GM21786 (cell line): ENCODE data around the gene MCF2L.

Experiments used
- ATAC-seq: cut with Tn5 transposase; IDR thresholded peaks from one replicate; pipeline ENCODE4 v1.9.1; 2021; ENCODE audit not compliant: unreplicated experiment

Gene MCF2L

DNA sequence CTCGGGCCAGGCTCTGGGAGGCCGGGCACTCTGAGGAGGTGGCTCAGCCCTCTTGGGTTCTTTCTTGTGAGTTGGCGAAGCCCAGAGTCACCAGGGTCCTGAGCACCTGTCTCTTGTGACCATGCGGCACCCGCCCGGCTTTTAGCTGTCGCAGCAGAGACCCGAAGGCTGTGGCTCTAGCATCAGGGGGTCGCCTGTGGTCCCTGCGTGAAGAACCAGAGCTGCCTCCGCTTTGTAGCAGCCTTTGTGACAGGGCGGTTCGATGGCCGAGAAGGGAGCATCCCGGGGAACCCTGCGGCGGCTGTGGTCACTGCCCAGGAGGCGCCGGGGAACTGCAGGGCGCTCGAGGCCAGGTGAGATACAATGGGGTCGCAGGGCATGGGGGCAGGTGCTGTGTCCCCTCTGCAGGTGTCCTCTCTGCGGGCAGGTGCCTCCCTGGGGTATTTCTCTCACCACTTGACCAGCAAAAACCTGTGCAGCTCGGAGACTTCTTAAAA, 10.4 kb downstream of the MCF2L start:
- no peak for ATAC-seq

DNA sequence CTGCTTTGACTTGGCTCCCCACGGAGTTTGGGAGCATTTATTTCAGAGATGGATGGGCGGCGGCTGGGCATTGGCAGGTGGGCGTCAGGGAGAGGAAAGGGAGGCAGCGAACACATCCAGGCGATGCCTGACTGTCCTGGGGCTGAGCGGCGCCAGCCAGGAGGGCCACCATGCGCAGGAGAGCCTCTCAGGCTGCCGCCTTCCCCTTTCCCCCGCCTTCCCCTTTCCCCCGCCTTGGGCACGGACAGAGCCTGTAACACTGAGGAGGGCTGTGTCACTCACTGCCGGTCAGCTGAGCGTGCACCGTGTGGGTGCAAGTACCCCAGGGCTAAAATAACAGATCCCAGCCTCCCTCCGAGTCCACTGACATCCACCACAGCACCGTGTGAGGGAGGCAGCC, 11.4 kb downstream of the MCF2L start:
- ATAC-seq: no peak

DNA sequence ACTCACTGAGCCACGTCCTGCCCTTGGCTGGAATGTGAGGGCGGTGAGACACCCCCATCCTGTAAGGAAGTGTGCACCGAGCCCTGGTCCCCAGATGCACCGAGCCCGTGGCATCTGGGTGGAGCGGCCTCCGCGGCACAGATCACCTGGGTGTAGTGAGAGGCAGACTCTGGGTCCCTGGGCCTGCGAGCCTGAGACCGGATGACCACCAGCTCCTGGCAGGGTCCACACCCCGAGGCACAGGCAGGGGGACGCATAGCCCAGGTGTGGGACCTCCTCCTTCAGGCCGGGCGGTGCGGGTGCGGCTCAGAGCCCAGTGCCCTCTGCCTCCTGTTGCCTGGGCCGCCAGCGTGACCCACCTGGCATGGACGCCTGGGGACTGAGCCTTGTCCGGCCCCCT, 12.4 kb downstream of the MCF2L start:
- ATAC-seq: no peak

DNA sequence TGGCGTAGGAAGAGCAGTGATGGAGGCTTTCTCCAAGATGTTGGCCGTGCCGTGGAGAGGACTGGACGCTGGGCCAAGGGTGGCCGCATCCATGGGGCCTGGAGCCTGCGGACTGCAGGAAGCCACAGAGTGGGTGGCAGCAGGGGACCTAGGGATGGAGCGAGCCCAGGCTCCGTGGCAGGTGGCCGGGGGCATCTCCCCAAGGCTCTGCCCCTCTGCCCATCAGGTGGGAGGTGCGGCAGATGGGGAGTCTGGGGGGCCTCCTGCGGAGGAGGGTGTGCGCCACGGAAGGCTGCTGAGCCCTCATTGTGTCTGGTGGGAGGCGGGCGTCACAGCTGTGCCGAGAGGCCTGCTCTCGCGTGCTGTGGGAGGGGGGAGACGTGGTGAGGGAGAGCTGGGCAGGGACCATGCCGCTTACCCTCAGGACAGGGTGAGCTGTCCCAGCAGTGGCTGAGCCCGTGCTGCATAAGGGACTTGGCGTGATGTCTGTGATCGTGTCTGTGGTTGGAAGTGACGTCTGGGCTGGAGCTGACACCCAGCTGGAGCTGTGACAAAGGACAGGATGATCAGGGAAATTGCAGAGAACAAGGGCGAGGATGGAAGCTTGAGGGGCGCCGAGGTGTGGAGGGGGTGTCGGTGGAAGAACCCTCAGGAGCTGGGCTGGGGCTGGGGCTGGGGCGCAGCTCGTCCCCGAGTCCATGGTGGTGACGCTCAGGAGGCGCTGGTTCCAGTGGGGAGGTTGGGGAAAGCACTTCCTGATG, 13.4 kb downstream of the MCF2L start:
- no peak for ATAC-seq

DNA sequence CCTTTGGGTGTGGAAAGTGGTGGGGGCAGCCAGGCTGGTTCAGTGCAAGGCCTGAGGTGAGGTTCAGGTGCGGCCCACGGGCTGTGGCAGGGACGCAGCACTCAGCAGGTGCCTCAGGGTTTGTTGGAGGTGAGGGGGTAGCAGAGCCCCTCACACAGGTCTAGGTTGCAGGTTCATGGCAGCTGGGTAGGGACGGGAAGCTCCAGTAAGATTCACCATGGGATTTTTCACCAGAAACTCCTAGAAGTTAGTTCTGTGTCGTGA, 14.0 kb downstream of the MCF2L start:
- no peak for ATAC-seq

DNA sequence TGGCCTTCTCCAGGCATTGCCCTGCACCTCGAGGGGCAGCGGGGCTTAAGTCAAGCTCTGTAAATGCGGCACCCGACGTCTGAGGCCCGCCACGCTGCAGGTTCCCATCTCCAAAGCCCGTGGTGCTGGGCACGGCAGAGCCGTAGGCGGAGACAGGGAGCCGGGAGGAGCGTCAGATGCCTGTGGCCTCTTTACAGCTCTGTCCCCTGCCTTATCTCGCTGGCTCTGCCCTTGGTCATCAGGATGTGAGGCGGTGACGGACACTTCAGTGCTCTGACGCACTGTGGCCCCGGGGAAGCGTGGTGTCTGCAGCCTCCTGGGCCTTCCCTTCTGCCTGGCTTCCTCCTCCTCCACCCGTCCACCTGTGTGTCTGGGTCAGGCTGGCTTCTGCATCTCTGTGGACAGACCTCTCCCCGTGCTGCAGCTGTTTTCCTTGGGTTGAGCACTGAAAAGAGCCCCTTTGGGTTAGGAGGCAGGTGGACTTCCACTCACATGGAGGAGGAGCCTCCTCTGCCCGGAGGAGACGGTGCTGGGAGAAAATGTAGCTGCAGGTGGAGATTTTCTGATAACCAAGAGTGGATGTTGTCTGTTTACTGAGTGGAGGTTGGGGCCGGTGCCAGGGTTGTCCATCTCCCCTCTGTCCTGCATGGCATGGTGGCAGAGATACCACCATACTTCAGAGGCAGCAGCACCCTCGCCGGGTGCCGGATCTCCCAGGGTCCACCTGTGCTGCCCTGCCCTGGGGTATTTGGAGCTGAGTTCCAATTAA, 14.6 kb downstream of the MCF2L start:
- no peak for ATAC-seq

DNA sequence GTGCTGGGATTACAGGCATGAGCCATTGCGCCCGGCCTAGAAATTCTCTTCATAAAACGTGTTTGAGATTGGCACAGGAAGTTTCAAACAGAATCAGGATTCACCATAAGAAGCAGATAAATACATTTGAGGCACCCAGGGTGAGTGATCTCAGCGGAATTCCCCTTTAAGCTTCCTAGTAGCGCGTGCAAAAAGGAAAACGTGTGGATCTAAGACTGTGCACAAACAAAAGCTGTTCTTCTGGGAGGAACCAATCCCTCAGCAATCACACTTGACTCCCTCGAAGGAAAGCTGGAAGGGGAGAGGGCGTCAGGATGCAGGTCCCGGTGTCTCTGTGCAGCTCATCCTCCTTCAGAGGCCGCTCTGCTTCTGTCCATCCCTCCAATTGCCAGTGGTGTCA, 15.5 kb downstream of the MCF2L start:
- no peak for ATAC-seq

DNA sequence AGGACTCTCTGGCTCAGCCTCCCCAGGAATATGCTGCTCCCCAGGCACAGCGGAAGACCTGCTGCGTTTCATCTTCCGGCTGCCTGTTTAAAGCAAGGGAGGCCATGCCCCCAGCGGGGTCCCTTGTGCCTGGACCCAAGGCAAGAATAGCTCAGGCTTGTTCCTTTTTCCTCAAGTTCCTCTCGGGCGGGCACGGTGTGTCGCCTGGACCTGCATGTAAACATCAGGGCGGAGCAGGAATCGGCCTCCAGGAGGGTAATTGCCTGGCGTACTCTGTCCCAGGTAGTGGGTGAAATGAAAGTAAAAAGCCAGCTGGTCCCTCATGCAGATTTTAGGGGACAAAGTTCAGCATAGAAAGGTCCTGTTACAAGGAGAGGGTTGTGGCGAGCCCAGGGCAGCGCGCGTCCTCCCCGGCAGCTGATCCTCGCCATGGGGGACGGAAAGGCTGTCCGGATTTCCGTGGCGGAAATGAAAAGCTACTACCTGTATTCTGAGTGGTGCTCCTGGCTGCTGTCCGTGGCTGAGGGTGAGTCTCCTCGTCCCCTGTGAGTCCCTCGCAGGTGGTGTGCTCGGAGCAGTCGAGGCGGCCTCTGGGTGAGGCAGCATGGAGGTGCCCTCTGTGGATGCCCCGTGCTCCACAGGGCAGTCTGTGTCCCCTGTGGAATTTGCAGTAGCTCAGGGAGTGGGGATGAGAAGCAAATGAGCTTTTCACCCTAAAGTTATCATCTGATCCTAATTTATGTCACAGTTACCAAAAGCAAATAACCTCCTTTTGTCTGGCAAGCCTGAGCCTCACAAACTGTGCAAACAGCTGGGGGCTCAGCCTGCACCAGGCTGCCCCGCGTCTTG, 16.2 kb downstream of the MCF2L start:
- no peak for ATAC-seq

DNA sequence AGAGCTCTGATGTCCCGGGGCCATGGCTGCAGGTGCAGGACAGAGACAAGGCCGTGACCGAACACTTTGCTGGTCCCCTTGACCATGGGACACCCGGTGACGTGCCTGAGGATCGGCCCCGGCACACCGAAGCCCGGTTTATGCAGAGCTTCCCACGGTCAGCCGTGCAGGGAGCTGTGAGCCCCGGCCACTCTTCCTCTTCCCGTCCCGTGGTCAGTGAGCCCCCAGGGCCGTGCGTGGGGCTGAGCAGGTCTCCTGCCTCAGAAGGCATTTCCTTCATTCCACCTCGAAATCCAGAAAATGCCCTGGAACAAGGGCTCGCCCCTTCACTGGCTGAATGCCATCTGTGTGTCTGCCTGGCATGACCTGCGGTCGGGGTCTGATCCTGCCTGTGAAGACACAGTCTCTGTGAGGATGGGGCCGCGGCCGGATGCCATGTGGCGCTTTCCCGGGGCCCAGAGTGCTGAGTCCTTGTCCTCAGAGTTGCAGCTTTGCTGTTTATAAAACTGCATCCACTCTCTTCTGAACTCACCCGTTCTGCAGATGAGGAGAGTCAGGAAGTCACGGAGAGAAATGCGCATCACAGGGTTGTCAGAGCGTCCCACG, 16.9 kb downstream of the MCF2L start:
- ATAC-seq: no peak

DNA sequence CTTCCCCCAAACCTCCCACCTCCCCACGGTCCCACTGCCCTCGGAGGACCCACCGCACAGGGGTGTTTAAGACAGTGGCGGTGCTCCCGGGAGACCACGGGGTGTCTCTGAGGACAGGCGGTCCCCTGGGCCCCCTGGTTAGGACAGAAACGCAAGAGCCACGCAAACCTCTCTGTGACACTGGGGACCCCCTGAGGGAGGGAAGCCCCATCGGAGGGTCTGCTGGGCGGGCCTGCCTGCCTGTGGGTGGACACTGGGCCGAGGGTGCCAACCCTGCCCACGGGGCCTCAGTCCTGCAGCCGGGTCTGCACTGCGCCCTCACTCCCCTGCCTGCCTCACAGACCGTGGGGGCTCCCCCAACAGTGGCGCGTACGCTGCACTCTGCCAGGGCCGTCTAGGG, 17.5 kb downstream of the MCF2L start:
- no peak for ATAC-seq

DNA sequence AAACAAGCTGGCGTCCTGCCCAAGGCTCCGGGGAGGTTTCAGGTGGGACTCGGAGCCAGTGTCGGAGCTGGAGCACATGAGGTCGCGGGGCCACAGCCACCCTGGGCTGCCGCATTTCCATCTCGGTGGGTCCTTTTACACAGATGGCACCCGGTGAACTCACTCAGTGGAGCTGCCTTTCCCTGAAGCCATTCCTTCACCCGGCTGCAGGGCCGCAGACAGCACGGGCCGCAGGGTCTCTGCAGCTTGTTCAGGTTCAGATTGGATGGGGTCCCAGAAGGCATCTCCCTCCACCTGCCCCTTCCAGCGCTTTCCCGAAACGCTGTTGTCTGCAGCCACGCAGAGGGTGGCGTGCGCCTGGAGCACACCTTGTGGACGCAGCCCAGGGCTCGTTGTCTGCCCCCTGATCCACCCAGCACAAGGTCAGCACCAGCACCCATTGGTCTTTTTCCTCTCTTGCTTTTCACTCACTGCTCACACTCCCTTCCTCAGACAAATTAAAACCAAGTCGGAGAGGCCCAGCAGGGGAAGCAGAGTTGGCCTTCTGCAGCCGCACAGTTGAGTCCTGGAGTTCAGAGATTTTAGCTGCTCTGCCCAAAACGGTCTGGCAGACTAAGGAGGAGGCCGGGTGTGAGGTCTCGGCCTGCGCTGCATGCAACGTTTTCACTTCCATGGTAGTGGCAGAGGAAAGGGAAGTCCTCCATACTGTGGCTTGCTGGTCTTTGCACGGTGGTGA, 18.1 kb downstream of the MCF2L start:
- ATAC-seq: no peak

DNA sequence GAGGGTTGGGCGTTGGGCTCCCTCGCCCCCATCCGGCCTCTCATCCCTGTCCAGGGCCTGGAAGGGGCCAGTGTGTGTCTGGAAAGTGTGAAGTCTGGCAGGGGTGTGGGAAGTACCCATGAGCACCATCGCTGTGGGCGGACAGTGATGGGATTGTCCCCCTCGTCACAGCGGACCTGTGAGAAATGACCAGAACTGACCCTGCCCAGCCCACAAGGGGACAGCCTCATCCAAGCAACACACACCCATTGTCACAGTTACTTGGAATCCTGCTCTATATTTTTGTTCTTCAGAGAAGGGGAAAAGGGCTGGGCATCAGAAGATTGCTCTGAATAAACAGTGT, 18.6 kb downstream of the MCF2L start:
- no peak for ATAC-seq

DNA sequence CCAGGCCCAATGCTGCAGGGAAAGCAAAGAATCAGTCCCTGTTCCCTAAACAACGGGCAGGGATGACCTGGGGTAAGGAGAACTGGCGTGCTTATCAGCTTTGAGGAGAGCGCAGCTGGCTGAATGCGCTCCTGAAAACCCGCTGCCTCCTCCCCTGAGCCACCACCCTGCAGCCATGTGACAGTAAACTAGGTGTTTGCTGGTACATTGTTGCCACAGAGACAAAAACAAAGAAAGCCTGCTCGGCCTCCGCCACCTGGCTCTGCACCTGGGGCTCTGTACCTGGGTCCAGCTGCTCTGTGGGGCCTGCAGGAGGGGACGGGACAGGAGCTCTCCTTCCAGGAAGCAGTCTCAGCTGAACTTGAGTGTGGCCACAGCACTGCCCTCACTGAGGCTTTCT, 21.8 kb downstream of the MCF2L start:
- no peak for ATAC-seq

DNA sequence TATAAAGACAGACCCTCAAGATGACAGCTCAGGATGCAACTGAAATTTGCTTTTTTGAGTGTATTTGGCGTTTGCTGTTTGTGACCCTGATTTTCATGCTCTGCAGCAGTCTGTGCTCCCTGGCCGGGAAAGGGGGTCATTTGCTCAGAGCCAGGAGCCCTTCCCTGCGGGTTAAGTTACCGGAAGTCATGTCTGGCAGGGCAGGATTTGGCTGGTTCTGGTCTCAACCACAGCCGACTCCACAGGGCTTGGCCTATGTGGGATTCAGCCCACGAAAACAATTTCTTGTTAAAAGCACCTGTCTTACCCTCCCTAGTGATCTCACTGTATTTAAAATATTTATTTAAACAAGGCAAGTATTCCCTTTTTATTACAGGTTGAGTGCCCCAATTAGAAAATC, 22.6 kb downstream of the MCF2L start:
- no peak for ATAC-seq

DNA sequence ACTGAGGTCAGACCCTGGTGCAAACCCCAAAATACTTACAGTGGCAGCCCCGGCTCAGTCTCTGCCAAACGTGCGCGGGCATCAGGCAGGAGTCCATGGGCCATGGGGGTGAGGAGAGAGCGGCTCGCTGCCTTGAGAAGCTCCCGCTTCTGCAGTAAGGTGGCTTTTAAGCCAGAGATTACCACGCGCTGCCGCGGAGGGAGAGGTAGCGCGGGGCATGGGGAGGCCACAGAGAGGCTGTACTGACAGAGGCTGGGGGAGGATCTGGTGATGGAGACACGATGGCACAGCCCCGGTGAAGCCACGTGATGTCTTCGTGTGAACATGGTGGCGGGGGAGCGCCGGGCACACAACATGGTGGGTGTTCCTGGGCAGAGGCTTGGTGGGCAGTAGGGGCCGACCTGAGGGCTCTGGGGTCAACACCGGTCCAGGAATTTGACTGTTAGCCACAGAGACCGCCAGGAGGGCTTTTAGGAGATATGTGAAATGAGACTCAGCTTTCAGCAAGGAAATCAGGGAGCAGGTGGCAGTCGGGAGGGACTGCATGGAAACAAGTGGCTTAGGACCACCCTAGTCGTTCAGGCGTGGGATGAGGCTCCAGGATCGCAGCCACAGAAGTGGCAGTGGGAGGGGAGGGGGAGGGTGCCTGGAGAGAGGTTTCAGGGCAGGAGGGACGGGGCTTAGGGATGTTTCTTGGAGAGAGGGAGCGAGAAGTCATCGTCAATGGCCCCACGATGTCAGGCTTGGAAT, 24.1 kb downstream of the MCF2L start:
- ATAC-seq: no peak

DNA sequence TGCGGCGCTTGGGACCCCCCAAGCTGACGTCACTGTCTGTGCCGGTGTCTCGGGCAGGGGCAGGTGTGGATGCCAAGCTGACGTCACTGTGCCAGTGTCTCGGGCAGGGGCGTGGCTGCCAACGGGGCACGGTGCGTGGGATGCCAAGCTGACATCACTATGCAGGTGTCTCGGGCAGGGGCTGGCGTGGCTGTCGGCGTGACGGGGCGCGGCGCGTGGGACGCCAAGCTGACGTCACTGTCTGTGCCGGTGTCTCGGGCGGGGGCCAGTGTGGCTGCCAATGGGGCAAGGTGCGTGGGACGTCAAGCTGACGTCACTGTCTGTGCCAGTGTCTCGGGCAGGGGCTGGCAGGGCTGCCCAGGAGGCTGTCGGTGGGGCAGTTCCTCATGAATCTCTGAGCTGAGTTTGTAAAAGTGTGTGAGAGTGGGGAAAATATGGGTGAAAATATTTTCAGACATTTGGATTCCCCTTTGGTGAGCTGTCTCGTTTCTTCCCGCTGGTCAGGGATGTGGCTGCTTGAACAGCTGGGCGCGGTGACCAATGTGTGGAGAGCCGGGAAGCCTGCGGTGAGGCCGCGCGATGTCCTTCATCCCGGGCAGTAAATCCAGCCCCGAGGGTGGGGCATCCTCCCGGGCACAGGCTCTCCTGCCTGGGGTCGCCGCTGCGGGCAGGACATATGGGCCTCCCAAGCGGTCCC, 25.2 kb downstream of the MCF2L start:
- no peak for ATAC-seq

DNA sequence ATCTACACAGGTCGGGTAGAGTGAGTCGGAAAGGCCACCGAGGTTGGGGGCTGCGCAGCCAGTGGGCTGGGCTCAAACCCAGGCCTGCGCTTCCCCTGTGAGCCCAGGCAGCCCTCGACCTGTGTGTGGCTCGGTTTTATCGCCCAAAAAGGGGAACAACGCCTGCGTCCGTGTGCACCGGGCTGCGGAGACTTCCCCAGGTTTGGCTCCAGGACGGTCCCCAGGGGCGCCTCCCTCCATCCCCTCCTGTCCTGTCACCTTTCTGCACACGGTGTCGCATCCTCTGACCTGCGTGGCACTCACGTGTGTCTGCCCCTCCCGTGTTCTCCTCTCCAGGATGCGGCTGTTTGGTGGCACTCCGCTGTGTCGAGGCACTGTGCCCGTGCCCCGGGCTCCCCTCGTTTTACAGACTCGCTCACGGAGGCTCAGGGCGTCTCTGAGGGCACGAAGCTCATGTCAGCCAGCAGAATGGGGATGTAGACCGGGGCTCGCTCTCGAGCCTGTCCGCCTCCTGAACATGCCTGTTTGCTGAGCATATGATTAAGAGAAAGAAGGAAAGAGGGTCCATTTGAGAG, 25.9 kb downstream of the MCF2L start:
- ATAC-seq: no peak

DNA sequence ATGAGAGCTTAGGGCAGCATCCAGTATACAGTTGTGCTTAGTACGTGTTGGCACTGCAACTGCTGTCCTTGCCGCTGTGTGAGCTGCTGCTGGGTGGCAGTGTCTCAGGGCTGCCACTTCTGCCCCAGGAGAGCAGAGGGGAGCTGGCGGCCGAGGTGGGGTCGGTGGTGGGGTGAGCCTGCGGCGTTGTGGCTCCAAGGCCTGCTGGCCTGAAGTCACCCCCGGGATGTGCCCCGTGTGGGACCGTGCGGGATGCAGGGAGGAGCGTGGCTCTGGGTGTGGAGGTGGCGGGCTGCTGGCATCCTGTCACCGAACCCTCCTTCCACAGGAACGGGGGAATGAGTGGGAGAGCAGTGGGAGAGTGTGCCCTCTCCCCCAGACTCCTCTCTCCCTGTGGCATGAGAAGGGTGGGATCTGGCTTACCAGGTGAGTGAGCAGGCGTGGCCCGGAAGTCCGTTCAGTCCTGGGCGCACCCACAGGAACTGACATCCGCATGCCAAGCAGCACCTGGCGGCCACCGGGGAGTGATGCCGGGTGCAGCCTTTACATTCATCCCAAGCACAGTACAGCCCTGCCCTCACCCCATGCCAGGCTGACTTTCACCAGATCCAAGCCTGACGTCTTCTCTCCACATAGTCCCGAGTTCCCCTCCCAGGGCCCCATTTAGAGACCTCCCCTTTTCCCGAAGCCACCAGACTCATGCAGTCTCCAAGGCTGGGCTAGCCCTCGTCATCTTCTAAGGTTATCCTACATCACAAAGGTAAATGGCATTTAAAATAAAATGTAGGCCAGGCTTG, 26.6 kb downstream of the MCF2L start:
- ATAC-seq: no peak
